ENCODE results near the gene COL9A3.

COL9A3 gene

DNA sequence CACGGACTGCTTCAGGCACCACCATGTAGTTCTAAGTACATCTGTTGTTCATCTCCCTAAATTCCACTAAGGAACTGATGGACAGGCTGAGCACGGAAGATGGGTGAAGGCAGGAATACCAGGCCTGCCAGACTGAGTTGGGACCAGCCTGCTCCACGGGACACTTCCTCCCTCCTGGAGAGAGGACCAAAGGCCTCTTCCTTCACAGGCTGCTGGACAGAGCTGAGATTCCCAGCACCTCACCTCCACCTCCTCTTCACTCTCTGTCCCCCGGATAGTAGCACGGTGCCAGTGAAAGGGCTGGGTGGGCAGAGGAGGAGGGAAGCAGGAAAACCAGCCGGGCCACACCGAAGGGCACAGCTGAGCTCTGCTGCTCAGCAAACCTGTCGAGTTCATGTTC lies 67.7 kb downstream of the COL9A3 start:
- DNase-seq: no peak

DNA sequence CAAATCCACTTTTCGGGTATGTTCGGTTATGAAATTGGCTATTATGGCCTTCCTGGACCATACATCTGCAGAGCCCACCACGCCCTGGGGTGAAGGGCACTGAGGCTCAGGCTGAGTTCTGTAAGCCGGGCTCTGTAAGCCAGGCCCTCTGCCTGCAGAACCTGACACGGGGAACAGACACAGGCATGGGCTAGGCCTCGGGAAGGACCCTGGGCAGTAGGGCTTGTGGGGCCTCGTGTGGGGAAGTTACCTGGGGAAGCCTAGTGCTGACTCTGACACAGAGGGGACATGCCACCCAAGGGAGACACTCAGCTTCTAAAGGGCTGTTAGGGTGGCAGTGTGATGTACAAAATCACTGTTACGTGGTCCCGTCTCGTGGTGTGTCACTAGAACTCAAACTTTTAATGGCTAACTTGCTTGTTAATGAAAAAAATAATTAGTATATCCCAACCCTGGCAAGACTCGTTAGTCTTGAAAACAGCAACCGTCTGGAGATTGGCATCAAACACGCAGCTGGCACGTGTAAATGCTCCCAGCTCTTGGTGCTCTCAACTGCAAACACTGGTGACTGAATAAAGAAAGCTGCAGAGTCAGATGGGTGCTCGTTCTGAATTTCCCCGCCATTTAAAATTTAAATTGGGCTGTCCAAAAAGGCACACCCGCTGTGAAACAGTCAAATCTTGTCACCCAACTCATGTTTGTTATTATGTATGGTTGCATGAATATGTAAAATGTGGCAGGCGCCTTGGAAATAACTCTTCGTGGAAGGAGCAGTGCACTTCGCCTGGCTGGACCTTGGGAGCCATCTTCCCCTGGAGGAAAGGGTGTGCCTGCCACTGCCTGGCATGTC lies 68.4 kb downstream of the COL9A3 start:
- DNase-seq: no peak

DNA sequence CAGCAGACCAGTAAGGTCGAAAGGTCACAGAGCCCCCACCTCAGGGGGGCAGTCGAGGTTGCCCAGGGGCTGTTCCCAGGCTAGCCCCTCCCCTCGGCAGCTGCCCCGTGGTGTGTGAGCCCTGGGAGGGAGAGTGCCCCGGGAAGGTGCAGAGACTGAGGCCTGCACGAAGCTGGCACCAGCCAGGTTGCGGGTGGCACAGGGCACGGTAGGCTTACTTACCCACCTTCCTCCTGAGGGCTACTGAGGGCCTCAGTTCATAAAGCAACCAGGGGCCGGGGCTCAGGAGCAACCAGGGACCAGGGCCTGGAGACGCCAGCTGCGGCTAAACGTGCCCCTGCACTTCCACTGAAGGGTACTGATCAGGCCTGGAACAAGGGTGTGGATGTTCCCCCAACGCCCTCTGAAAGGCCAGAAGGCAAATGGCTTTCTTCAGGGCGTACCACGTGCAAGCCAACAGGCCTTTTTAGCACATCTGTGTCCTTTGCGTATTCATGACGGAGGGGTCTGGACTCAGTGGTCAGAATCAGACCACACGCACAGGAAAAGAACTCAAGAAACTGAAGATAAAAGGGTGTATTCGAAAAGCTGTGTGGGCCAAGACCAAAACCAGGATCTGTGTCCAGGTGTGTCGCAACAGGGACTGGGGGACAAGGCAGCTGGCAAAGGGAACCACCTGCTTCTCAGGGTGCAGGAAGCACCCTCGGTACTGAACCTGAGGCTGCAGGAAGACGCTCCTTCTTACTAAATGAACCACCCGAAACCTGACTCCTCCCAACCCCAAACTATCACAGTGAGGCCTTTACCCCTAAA lies 69.3 kb downstream of the COL9A3 start:
- no peak for DNase-seq

GRCh38 chr20:62886709-62887058 lies 69.8 kb downstream of the COL9A3 start:
- DNase-seq: no peak

DNA sequence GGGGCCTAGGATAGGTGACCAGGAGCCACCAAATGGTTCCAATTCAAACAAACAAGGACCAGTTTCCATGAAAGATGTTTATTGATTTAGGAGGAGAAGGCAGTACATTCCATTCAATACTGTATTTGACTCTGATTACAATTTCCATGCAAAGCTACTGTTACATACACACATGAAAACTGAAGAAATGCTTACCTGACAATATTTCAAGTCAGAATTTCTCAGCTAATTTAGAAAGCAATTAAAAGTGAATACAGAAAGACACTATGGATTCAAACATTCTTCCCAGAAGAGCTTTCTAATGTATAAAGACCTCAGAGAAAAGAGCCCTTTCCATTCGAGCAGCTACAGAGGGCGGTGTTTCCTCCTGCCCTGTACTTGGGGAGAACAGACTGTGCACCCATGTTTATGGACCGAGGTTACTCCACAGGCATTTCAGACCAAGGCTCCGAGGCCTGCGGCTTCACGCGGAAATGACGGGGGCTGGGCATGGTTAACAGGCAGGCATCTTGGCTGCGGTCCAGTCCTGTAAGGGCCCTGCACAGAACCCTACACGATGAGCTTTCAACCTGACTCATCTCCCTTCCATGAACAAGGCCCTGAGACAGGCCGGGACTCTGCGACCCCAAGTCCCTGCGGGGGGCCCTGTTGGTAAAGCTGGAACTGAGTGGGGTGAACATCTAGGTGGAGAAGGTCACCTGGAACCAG lies 70.5 kb downstream of the COL9A3 start:
- no peak for DNase-seq

GRCh38 chr20:62887860-62888239 lies 71.0 kb downstream of the COL9A3 start:
- no peak for DNase-seq

- no peak for DNase-seq
These were observed 71.6 kb downstream of the COL9A3 start for GRCh38 chr20:62888406-62888805.

DNA sequence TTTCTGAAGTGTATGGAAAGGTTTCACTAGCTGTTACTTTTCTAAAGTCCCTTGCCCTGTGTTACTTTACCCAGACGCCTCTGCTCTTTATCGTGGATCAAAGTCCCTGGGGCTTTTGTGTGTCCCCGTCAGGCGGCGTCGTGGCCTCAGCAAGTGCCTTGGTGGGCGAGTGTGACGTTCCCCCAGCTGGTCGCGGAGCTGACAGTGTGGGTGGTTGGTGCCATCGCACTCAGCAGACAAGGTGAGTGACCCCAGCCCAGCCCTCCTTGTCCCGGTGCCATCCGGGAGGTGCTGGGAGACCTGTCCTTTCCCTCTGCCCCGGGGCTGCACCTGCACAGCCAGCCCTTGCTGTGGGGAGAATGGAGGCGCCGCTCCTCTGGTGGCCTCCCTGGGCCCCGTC lies 72.1 kb downstream of the COL9A3 start:
- DNase-seq: no peak

DNA sequence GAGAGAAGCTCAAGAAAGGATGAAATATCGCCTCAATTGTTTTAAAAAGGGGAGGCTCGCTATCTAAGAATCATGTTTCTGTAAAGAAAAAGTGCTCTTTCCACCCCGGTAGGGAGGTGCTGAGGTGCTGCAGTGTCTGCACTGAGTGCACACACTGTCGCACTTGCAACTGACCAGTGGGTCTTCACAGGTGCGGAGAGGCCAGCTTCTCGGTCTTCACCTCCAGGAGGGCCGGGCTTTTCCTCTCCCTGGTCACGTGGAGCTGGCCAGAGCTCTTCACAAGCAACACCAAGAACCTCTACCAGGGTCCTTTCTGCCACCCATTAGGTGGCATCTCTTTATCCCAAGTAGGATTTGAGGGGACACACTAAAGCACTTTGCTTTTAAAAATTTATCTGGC lies 72.6 kb downstream of the COL9A3 start:
- DNase-seq: no peak

GRCh38 chr20:62889871-62890270 lies 73.0 kb downstream of the COL9A3 start:
- DNase-seq: no peak

DNA sequence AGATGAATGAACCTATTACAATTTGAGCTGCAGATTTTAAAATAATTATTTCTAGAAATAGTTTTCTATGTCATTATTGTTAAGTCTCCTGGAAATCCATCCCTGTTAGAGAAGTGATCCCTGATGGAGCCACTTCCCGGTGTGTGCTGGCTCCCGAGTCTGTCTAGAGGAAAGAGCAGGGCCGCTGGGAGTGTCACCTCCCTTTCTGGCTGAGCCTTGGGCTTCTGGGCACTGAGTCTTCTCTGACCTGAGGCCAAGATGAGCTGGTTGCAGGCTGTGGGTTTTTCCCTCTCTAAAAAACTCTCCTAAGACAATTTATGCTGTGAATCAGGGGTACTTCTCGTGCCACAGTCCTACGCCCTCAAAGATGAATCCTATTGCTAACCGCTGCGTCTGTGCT lies 73.6 kb downstream of the COL9A3 start:
- no peak for DNase-seq
